ENCODE data around the gene CBY1. TPM values are rescaled to one million over a fixed set of nuclear protein-coding genes. Genes with fewer than 3 reads are reported as not detected.

The CBY1 gene
- total RNA-seq, 4 donors from 2014 or later: 21.0 to 46.6 (median 31.7) TPM

- WGBS, 2 donors (ENCODE audit: low coverage in 1 of 2): 95% methylated on average over 3 of the region's 10 CpGs; no CpG with 5 or more reads in 1 of the 2 donors
- Histone ChIP-seq H3K4me3 (no peak overlapping the region), H3K27ac (no peak overlapping the region), H3K27me3 (no peaks in the 10 kb centered on the region), H3K9me3 (no peaks in the 10 kb centered on the region), H3K36me3 (peaks cover 0 to 59% of the 10 kb centered on the region in 2 donors), H3K4me1 (peaks cover 0 to 56% (median 7%) of the 10 kb centered on the region in 3 donors)
- TF ChIP-seq POLR2AphosphoS5 (IDR thresholded peaks at IDR 0.05) (no peak), POLR2A (IDR thresholded peaks at IDR 0.05) (no peak)
- ATAC-seq: no peak
Measured at GRCh38 chr22:38716271-38716670, 59.8 kb downstream of the CBY1 start.

GRCh38 chr22:38716826-38717225 lies 60.4 kb downstream of the CBY1 start:
- TF ChIP-seq EP300 (IDR thresholded peaks at IDR 0.05) (no peak), POLR2AphosphoS5 (IDR thresholded peaks at IDR 0.05) (no peak), CTCF (IDR thresholded peaks at IDR 0.05) (no peak), POLR2A (IDR thresholded peaks at IDR 0.05) (no peak)
- 83% methylated on average over 1 of the region's 9 CpGs; no CpG with 5 or more reads in 1 of the 2 donors for WGBS, 2 donors (ENCODE audit: low coverage in 1 of 2)
- no peaks in the 10 kb centered on the region for H3K9me3 ChIP-seq
- H3K27ac ChIP-seq: peak overlapping the region in 1 of 4 donors; percentile 70
- H3K4me3 ChIP-seq: no peak overlapping the region
- peaks cover 0 to 54% (median 7%) of the 10 kb centered on the region in 3 donors for H3K4me1 ChIP-seq
- no peak for ATAC-seq
- peaks cover 0 to 64% of the 10 kb centered on the region in 2 donors for H3K36me3 ChIP-seq
- H3K27me3 ChIP-seq: no peaks in the 10 kb centered on the region

DNA sequence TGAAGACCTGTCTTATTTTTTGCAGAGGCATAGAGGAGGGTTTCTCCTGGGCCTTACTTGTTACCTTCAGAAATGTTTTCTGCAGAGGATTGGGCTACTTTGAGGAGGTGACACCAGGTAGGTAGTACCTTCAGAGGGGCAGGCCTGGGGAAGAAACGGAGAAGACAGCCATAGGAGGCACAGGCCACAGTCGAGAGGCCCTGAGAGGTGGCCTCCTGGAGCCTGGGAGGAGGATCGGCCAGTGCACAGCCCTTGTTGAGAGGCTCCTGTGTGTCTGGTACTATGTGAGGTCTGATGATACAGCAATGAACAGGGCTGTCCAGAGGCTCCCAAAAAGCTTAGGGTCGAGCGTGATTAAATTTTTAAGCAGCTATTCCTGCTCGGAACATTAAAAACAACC lies 60.8 kb downstream of the CBY1 start:
- Histone ChIP-seq H3K4me3 (no peak overlapping the region), H3K36me3 (peaks cover 0 to 64% of the 10 kb centered on the region in 2 donors), H3K27me3 (no peaks in the 10 kb centered on the region), H3K9me3 (no peaks in the 10 kb centered on the region), H3K4me1 (peaks cover 0 to 49% (median 7%) of the 10 kb centered on the region in 3 donors), H3K27ac (peak overlapping the region in 1 of 4 donors; percentile 70)
- TF ChIP-seq POLR2A (IDR thresholded peaks at IDR 0.05) (no peak), POLR2AphosphoS5 (IDR thresholded peaks at IDR 0.05) (no peak), EP300 (IDR thresholded peaks at IDR 0.05) (no peak), CTCF (IDR thresholded peaks at IDR 0.05) (no peak)
- 100% methylated on average over 3 of the region's 6 CpGs for WGBS, 2 donors (ENCODE audit: low coverage in 1 of 2)
- ATAC-seq: no peak

DNA sequence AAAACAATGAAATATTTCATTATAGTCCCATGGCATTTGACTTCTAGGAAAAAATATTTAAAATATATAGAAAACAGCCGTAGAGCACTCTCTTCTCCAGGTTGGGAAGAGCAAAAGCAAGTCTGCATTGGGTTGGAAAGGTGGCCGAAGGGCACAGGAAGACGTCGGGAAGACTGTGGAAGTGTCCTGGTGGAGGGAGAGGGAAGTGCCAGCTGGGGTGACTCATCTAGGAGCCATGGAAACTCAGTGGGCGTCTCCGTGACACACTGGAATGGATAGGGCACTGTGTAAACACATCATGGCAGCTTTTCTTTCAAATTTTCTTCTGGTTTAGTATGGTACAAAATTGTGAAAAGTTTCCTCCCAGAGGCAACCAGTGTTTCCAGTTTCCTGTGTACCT lies 62.0 kb downstream of the CBY1 start:
- Histone ChIP-seq H3K36me3 (peaks cover 0 to 74% of the 10 kb centered on the region in 2 donors), H3K27me3 (no peaks in the 10 kb centered on the region), H3K4me1 (peaks cover 0 to 38% (median 7%) of the 10 kb centered on the region in 3 donors), H3K27ac (peak overlapping the region in 3 of 4 donors; percentile 17 to 75 (median 70)), H3K9me3 (no peaks in the 10 kb centered on the region), H3K4me3 (no peak overlapping the region)
- peak; percentile 95 for ATAC-seq
- WGBS, 2 donors (ENCODE audit: low coverage in 1 of 2): 19 to 22% methylated on average over 6 of the region's 6 CpGs
- TF ChIP-seq POLR2AphosphoS5 (IDR thresholded peaks at IDR 0.05) (peak; percentile 62), POLR2A (IDR thresholded peaks at IDR 0.05) (no peak), CTCF (IDR thresholded peaks at IDR 0.05) (peak in 3 of 4 experiments; percentile 51 to 76 (median 68)), EP300 (IDR thresholded peaks at IDR 0.05) (no peak)

DNA sequence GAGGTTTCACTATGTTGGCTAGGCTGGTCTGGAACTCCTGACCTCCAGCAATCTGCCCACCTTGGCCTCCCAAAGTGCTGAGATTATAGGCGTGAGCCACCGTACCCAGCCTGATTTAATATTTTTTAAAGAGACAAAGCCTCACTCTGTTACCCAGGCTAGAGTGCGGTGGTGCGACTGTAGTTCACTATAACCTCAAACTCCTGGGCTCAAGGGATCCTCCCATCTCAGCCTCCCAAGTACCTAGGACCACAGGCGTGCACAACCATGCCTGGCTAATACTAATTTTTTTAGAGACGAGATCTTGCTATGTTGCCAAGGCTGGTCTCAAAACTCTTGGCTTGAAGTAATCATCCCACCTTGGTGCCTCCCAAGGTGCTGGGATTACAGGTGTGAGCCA lies 62.8 kb downstream of the CBY1 start:
- WGBS, 2 donors (ENCODE audit: low coverage in 1 of 2): 83 to 100% methylated on average over 1 to 4 of the region's 6 CpGs
- no peaks in the 10 kb centered on the region for H3K9me3 ChIP-seq
- TF ChIP-seq POLR2AphosphoS5 (IDR thresholded peaks at IDR 0.05): no peak
- no peak for TF ChIP-seq POLR2A (IDR thresholded peaks at IDR 0.05)
- H3K36me3 ChIP-seq: peaks cover 0 to 82% of the 10 kb centered on the region in 2 donors
- H3K27me3 ChIP-seq: no peaks in the 10 kb centered on the region
- peaks cover 0 to 30% (median 7%) of the 10 kb centered on the region in 3 donors for H3K4me1 ChIP-seq
- H3K27ac ChIP-seq: peak overlapping the region in 3 of 4 donors; percentile 17 to 70 (median 46)
- H3K4me3 ChIP-seq: no peak overlapping the region
- no peak for ATAC-seq

DNA sequence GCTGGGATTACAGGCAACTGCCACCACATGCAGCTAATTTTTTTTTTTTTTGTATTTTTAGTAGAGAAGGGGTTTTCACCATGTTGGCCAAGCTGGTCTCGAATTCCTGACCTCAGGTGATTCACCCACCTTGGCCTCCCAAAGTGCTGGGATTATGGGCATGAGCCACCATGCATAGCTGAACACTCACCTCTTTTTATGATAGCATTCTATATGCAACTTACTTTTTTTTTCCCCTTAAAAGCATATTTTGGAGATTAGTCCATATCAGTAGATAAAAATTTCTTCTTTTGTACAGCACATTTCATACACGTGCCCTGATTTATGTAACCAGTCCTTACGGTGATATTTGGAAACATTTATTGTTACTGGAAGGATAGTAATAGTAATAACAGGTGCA lies 63.9 kb downstream of the CBY1 start:
- 85 to 96% methylated on average over 3 of the region's 3 CpGs for WGBS, 2 donors (ENCODE audit: low coverage in 1 of 2)
- peaks cover 0 to 87% of the 10 kb centered on the region in 2 donors for H3K36me3 ChIP-seq

More for the DNA sequence above, 63.9 kb downstream of the CBY1 start:
- no peaks in the 10 kb centered on the region for H3K27me3 ChIP-seq
- H3K4me1 ChIP-seq: peaks cover 0 to 21% (median 7%) of the 10 kb centered on the region in 3 donors
- H3K4me3 ChIP-seq: no peak overlapping the region
- TF ChIP-seq POLR2AphosphoS5 (IDR thresholded peaks at IDR 0.05) (no peak), CTCF (IDR thresholded peaks at IDR 0.05) (no peak), POLR2A (IDR thresholded peaks at IDR 0.05) (no peak), EP300 (IDR thresholded peaks at IDR 0.05) (no peak)
- no peak for ATAC-seq
- no peaks in the 10 kb centered on the region for H3K9me3 ChIP-seq
- H3K27ac ChIP-seq: no peak overlapping the region
